ENCODE data around the gene GALR2. TPM values are rescaled to one million over a fixed set of nuclear protein-coding genes. Genes with fewer than 3 reads are reported as not detected.
"Not testable (repeated sequence)": the region's sequence is repeated elsewhere in the genome, so short reads cannot be mapped to it uniquely, and the experiment has no call there.

Gene GALR2
- total and polyA plus RNA-seq, 5 donors = not detected

DNA sequence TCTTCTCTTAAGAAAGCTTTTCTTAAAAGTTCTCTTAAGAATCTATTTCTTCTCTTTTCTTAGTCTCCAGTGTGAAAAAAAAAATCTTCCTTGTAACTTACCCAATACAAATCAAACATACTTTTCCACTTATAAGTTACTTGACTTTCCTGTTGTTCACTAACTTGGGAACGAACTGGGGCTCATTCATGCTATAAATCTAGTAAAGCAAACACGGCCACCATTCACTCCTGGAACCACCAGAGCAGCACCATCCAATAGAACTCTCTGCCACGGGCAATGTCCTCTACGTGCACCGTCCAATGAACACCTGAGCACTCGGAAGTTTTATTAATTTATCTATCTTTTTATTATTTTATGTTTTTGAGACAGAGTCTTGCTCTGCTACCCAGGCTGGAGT lies 23.0 kb upstream of the GALR2 start:
- Histone ChIP-seq H3K27ac (ENCODE audit: low read length) (no peak overlapping the region), H3K4me3 (ENCODE audit: low read length) (no peak overlapping the region), H3K9me3 (ENCODE audit: control insufficient read depth, low read length) (no peaks in the 10 kb centered on the region), H3K4me1 (ENCODE audit: control insufficient read depth, insufficient read depth, low read length) (no peaks in the 10 kb centered on the region), H3K27me3 (ENCODE audit: control insufficient read depth, insufficient read depth) (no peaks in the 10 kb centered on the region)
- ATAC-seq = no peak
- intact Hi-C loops (cut with DNase I) = no loop called here
- DNase-seq = no peak
- WGBS = 90% methylated on average over 6 of the region's 6 CpGs

DNA sequence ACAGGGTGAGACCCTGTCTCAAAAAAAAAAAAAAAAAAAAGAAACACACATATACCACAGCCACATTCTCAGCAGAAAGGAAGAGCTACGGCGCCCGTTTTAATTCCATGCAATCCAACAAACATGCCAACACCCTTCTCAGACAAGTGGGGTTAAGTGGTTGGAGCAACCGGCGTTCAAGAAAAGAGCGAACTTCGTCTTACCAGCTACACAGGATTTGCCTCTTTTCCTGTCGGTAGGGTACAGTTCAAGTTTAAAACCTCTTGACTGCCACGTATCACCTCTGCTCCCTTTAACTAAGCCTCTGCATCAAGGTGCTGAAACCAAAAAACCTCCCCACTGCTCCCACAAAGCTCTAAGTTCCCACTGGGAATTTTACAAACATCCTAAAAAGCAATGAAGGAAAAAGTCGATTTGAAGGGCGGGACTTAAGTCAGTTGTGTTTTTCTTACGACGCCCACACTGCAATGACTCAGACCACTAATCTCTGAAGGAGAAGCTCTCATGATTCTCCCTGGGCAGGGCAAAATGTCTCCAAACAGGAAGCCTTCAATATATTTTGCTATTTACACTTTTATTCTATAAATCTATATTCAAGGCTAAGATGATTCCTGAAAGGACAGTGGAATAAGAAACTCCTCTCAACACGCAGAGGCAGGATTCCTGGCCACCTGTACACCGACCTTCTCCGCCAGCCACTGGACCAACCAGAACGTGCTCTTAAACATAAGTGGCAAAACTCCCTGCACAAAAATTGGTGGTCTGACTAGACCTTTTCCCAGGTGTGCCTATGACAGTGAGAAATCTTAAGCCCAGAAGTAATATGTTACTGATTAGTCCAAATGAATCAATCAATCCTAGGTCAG lies 21.1 kb upstream of the GALR2 start:
- H3K4me3 ChIP-seq (ENCODE audit: low read length) = no peak overlapping the region
- ATAC-seq = peak in 1 of 2 donors; percentile 71
- no peaks in the 10 kb centered on the region for H3K27me3 ChIP-seq (ENCODE audit: control insufficient read depth, insufficient read depth)
- no peak overlapping the region for H3K27ac ChIP-seq (ENCODE audit: low read length)
- no peak for DNase-seq
- intact Hi-C loops (cut with DNase I) = no loop called here
- no peaks in the 10 kb centered on the region for H3K9me3 ChIP-seq (ENCODE audit: control insufficient read depth, low read length)
- H3K4me1 ChIP-seq (ENCODE audit: control insufficient read depth, insufficient read depth, low read length) = no peaks in the 10 kb centered on the region
- WGBS = 65% methylated on average over 17 of the region's 17 CpGs

GRCh38 chr17:76054112-76054476 lies 20.5 kb upstream of the GALR2 start:
- 96% methylated on average over 4 of the region's 4 CpGs for WGBS
- DNase-seq (no peak), ATAC-seq (peak in 1 of 2 donors; percentile 61)
- Histone ChIP-seq H3K4me3 (ENCODE audit: low read length) (no peak overlapping the region), H3K4me1 (ENCODE audit: control insufficient read depth, insufficient read depth, low read length) (no peaks in the 10 kb centered on the region), H3K27me3 (ENCODE audit: control insufficient read depth, insufficient read depth) (no peaks in the 10 kb centered on the region), H3K27ac (ENCODE audit: low read length) (no peak overlapping the region), H3K9me3 (ENCODE audit: control insufficient read depth, low read length) (no peaks in the 10 kb centered on the region)
- intact Hi-C loops (cut with DNase I) = no loop called here

- ATAC-seq = no peak
- intact Hi-C loops (cut with DNase I) = no loop called here
- no peak for DNase-seq
- Histone ChIP-seq H3K27me3 (ENCODE audit: control insufficient read depth, insufficient read depth) (no peaks in the 10 kb centered on the region), H3K9me3 (ENCODE audit: control insufficient read depth, low read length) (no peaks in the 10 kb centered on the region), H3K27ac (ENCODE audit: low read length) (no peak overlapping the region), H3K4me3 (ENCODE audit: low read length) (no peak overlapping the region), H3K4me1 (ENCODE audit: control insufficient read depth, insufficient read depth, low read length) (no peaks in the 10 kb centered on the region)
- WGBS = 92% methylated on average over 3 of the region's 3 CpGs
Measured at GRCh38 chr17:76056882-76057281, 17.7 kb upstream of the GALR2 start.

DNA sequence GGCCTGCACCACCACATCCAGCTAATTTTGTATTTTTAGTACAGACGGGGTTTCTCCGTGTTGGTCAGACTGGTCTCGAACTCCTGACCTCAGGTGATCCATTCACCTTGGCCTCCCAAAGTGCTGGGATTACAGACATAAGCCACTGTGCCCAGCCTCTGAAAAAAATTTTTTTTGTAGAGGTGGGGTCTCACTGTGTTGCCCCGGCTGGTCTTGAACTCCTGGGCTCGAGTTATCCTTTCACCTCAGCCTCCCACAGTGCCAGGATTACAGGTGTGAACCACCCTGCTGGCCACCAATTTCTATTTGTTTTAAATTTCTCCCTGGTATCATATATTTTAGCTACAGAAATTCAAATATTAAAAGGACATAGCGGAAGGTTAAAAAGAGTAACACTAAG lies 16.3 kb upstream of the GALR2 start:
- H3K27ac ChIP-seq (ENCODE audit: low read length); H3K27me3 ChIP-seq (ENCODE audit: control insufficient read depth, insufficient read depth); DNase-seq; H3K4me1 ChIP-seq (ENCODE audit: control insufficient read depth, insufficient read depth, low read length); ATAC-seq; H3K9me3 ChIP-seq (ENCODE audit: control insufficient read depth, low read length); H3K4me3 ChIP-seq (ENCODE audit: low read length); intact Hi-C loops (cut with DNase I): not testable (repeated sequence)
- 89% methylated on average over 6 of the region's 6 CpGs for WGBS

DNA sequence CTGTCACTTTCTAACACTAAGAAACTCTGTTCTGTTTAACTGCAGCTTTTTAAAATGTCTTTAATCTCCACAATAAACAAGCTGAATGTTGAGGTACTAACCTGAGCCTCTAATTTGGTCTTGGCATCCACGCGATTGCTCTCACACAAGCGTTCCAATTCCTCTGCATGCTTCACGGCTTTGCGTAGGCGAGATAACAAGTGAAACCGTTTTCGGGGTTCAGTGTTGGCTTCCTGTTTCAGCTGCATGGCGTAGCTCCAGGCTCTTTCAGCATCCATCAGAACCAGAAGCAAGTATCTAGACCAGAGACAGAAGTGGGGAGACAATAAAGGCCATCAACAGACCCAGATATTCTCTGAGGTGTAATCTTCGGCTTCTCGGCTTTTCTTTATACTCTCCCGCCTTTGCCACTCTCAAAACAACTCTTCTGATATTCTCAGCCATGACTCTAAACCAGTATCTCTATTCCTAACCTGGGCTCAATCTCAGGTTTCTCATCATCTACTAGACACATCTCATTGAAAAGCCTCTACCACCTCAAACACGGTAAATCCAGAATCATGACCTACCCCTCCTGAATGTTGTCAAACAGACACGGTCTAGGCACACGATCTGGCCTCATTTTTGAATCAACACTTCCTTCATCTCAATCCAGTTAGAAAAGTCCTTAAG lies 10.6 kb upstream of the GALR2 start:
- Histone ChIP-seq H3K4me3 (ENCODE audit: low read length) (no peak overlapping the region), H3K27me3 (ENCODE audit: control insufficient read depth, insufficient read depth) (no peaks in the 10 kb centered on the region), H3K4me1 (ENCODE audit: control insufficient read depth, insufficient read depth, low read length) (no peaks in the 10 kb centered on the region), H3K9me3 (ENCODE audit: control insufficient read depth, low read length) (no peaks in the 10 kb centered on the region), H3K27ac (ENCODE audit: low read length) (no peak overlapping the region)
- ATAC-seq (no peak), DNase-seq (no peak)
- 87% methylated on average over 15 of the region's 15 CpGs for WGBS
- intact Hi-C loops (cut with DNase I) = no loop called here

DNA sequence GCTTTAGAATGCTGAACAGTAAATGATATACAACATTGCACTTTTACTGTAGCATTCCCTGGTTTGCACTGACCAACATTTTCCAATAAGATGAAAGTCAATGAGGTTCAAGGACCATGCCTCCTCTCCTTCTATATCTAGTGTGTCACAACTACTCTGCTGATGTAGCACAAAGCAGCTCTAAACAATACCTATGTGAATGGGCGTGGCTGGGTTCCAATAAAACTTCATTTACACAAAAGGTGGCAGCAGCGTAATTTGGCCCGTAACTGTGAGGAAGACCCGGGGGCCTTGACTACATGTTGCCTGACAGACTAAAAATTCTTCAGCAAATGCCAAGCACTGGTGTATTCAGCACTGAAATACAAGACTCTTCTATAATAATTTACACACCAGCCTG lies 8.8 kb upstream of the GALR2 start:
- H3K9me3 ChIP-seq (ENCODE audit: control insufficient read depth, low read length) = no peaks in the 10 kb centered on the region
- 89% methylated on average over 4 of the region's 4 CpGs for WGBS
- DNase-seq (no peak), ATAC-seq (no peak)
- H3K27me3 ChIP-seq (ENCODE audit: control insufficient read depth, insufficient read depth) = no peaks in the 10 kb centered on the region
- H3K4me3 ChIP-seq (ENCODE audit: low read length) = no peak overlapping the region
- H3K4me1 ChIP-seq (ENCODE audit: control insufficient read depth, insufficient read depth, low read length) = no peaks in the 10 kb centered on the region
- intact Hi-C loops (cut with DNase I) = no loop called here
- H3K27ac ChIP-seq (ENCODE audit: low read length) = no peak overlapping the region

DNA sequence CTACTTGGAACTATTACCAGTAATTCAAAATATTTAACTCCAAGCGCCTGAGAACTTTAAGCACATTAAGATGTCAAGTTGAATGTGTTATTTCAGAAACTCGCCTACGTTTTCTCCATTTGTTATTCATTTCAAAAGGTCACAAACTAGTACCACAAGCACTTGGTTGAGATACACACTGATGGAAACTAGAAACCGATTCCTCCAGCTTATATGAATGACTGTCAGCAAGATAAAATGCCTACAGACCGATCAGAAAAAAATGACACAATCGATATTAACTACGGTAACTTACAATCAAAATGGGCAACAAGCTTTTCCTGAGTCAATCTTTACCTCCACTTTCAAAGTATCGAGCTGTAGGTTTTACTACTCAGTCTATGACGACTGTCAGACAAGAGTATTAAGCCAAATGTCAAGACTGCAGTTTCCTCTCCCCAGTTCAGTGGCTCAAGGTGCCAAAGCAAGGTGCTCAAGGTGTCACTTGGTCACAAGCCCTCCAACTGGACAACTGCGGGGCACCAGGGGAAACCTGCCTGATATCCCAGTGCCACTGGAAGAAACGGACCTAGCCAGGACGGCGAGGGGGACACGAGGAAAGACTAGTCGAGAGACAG lies 2.9 kb upstream of the GALR2 start:
- ATAC-seq (no peak), DNase-seq (no peak)
- intact Hi-C loops (cut with DNase I) = loop anchor here in 1 of 4 donors (2.0 kb wide), 1 partner anchor 19 kb away; no protein-coding TSS in a partner anchor
- no peaks in the 10 kb centered on the region for H3K27me3 ChIP-seq (ENCODE audit: control insufficient read depth, insufficient read depth)
- peak overlapping the region; percentile 76 for H3K4me3 ChIP-seq (ENCODE audit: low read length)
- no peaks in the 10 kb centered on the region for H3K4me1 ChIP-seq (ENCODE audit: control insufficient read depth, insufficient read depth, low read length)
- H3K9me3 ChIP-seq (ENCODE audit: control insufficient read depth, low read length) = no peaks in the 10 kb centered on the region
- peak overlapping the region; percentile 10 for H3K27ac ChIP-seq (ENCODE audit: low read length)
- WGBS = 13% methylated on average over 15 of the region's 15 CpGs

DNA sequence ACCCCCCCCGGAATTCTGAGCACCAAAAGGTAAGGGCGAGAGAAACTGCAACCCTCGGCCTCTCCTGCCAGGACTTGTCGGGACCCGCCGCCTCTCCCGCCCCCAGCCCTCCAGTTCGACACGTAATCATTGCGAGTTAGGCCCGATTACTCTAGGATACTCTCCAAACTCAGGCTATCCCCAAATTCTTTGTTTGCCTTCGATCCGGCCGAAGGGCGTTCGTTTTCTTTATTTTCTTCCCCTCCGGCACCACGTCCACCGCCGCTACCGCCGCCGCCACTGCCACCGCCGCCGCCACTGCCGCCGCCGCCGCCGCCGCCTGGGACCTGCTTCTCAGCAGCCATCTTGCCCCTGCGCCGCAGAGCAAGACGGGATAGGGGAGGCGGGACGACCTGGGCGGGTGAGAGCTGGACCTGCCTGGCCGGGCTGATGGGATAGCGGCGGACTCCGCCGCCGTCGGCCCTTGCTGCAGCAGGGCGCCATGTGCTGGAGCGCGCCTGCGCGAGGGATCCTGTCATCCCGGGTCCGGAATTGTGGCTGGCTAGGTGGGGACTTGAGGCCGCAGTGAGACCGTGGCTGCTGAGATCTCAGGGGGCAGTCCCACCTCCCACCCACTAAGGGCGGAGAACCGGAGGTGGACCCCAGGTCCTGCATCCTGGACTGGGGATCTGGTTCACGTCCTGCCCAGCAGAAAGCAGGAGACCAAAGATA lies 2.3 kb upstream of the GALR2 start, which contains the start of gene SRP68:
Gene SRP68 (minus strand): TSS at position 370 of the 711 bp plus-strand sequence. CDS start 26 bp downstream, at position 344.
- ATAC-seq (peak; percentile 99 to 100), DNase-seq (peak; percentile 93 to 97 (median 97))
- Histone ChIP-seq H3K27me3 (ENCODE audit: control insufficient read depth, insufficient read depth) (no peaks in the 10 kb centered on the region), H3K9me3 (ENCODE audit: control insufficient read depth, low read length) (no peaks in the 10 kb centered on the region), H3K4me1 (ENCODE audit: control insufficient read depth, insufficient read depth, low read length) (no peaks in the 10 kb centered on the region), H3K27ac (ENCODE audit: low read length) (peak within 1 kb of the TSS; percentile 26), H3K4me3 (ENCODE audit: low read length) (peak within 1 kb of the TSS; percentile 76)
- under 1% methylated on average over 57 of the region's 57 CpGs for WGBS
- intact Hi-C loops (cut with DNase I) = loop anchor here in 1 of 4 donors (2.0 kb wide), 1 partner anchor 18 kb away; no protein-coding TSS in a partner anchor

- H3K9me3 ChIP-seq (ENCODE audit: control insufficient read depth, low read length) = no peaks in the 10 kb centered on the region
- no peak for ATAC-seq
- no peaks in the 10 kb centered on the region for H3K27me3 ChIP-seq (ENCODE audit: control insufficient read depth, insufficient read depth)
- peak in 1 of 3 donors; percentile 67 for DNase-seq
- no peak overlapping the region for H3K27ac ChIP-seq (ENCODE audit: low read length)
- H3K4me1 ChIP-seq (ENCODE audit: control insufficient read depth, insufficient read depth, low read length) = no peaks in the 10 kb centered on the region
- WGBS = 2% methylated on average over 48 of the region's 48 CpGs
- H3K4me3 ChIP-seq (ENCODE audit: low read length) = no peak overlapping the region
- intact Hi-C loops (cut with DNase I) = no loop called here
Measured at GRCh38 chr17:76075364-76076145, 974 bp downstream of the GALR2 start.

Measured in right cardiac atrium (tissue), 5 donors.